DMS153 (cell line): ENCODE results near the gene POU4F2.
"Not testable (repeated sequence)": the region's sequence is repeated elsewhere in the genome, so short reads cannot be mapped to it uniquely, and the experiment has no call there.

Experiments
- DNase-seq: peaks from one replicate; lab custom pipeline; 2025; lab: John Stamatoyannopoulos, UW

Gene POU4F2

DNA sequence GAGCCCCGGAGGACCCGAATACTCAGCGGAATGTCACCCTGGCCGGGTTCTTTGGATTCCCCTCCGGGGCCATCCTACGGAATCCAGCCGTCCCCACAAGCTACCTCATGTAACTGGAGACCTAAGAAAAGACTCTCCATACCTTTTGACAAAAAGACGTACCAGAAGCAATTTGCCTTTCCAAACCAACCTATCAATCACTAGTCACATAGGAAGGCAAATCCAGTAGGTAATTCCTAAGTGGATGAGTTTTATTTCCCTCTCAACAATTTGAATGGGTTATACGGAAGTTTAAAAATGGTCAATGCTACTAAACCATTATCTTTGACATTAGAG lies 16.8 kb downstream of the POU4F2 start:
- DNase-seq, result no peak

GRCh38 chr4:146661367-146661766 lies 22.7 kb downstream of the POU4F2 start:
- DNase-seq, result no peak

DNA sequence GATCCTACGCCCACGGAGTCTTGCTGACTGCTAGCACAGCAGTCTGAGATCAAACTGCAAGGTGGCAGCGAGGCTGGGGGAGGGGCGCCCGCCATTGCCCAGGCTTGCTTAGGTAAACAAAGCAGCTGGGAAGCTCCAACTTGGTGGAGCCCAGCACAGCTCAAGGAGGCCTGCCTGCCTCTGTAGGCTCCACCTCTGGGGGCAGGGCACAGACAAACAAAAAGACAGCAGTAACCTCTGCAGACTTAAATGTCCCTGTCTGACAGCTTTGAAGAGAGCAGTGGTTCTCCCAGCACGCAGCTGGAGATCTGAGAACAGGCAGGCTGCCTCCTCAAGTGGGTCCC lies 25.2 kb downstream of the POU4F2 start:
- DNase-seq, result not testable (repeated sequence)

GRCh38 chr4:146674829-146675570 lies 36.3 kb downstream of the POU4F2 start:
- DNase-seq, result no peak
